ENCODE data around the gene DLGAP1. TPM values are rescaled to one million over a fixed set of nuclear protein-coding genes. Genes with fewer than 3 reads are reported as not detected.

Gene DLGAP1
- total RNA-seq, 3 donors from 2014 or later (not counting 1 experiment from before 2014, with no cell fraction given), result not detected

DNA sequence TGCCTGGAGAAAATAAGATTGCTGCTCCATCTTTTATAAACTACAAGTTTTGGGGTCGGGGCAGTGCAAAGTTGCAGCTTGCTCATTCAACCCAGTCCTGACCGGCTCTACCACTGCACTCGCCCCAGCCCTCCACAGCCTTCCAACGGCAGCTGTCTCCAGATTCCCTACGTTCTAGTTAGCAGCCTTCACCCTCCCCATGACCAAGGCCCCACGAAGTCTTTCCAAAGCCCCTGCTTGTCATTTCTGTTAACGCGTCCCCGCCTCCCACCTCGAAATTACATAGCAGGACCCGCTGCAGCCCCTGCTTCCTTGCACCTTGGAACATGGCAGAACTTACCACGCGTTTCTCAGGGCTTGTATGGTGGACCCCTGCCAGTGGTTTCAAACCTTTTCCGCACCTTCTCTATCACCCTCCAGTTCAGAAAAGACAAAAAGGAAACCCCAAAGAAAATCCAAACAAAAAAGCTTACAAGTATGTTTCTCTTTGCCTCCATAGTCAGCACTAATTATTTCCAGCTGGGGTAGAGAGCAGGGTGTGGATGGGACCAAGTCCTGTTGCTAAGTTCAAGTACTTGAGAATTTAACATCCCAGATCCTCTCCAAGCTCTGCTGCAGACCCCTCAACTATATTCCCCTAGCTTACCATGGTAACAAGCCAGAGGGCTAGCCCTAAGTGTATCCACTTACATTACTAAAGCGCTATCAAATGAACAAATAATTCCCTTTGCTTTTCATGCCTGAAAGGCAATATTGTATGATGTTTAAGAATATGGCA is 843.6 kb downstream of the DLGAP1 start:
- no peaks in the 10 kb centered on the region for H3K36me3 ChIP-seq (ENCODE audit: control insufficient read depth, insufficient read depth, low read length)

DNA sequence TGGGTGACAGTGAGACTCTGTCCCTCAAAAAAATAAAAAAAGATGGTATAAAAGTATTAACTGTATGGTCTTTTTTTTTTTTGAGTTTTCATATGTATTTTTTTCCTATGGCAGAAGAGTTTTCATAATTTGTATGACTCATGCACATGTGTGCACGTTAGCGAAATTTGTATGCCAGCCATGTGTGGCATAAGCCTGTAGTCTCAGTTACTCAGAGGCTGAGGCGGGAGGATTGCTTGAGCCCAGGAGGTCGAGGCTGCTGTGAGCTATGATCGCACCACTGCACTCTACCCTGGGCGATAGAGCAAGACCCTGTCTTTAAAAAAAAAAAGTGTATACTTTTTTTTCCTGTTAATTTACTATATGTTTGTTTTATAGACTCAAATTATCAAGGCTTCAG is 844.3 kb downstream of the DLGAP1 start:
- no peak overlapping the region for H3K27ac ChIP-seq (ENCODE audit: low read length)
- no peaks in the 10 kb centered on the region for H3K27me3 ChIP-seq (ENCODE audit: control insufficient read depth, insufficient read depth, low read length)
- no peak for DNase-seq
- Mint-ChIP-seq H3K36me3 (no peaks in the 10 kb centered on the region), H3K27ac (no peak overlapping the region), H3K9me3 (no peaks in the 10 kb centered on the region), H3K4me1 (no peaks in the 10 kb centered on the region), H3K27me3 (ENCODE audit: low read depth in 2 of 2) (no peaks in the 10 kb centered on the region), H3K4me3 (no peak overlapping the region)
- WGBS (ENCODE audit: insufficient coverage), result 83% methylated on average over 4 of the region's 6 CpGs
- TF ChIP-seq, protein P1, sequence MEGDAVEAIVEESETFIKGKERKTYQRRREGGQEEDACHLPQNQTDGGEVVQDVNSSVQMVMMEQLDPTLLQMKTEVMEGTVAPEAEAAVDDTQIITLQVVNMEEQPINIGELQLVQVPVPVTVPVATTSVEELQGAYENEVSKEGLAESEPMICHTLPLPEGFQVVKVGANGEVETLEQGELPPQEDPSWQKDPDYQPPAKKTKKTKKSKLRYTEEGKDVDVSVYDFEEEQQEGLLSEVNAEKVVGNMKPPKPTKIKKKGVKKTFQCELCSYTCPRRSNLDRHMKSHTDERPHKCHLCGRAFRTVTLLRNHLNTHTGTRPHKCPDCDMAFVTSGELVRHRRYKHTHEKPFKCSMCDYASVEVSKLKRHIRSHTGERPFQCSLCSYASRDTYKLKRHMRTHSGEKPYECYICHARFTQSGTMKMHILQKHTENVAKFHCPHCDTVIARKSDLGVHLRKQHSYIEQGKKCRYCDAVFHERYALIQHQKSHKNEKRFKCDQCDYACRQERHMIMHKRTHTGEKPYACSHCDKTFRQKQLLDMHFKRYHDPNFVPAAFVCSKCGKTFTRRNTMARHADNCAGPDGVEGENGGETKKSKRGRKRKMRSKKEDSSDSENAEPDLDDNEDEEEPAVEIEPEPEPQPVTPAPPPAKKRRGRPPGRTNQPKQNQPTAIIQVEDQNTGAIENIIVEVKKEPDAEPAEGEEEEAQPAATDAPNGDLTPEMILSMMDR (IDR thresholded peaks at IDR 0.05), result no peak
- no peaks in the 10 kb centered on the region for H3K9me3 ChIP-seq (ENCODE audit: control insufficient read depth, insufficient read depth, low read length)
- intact Hi-C loops (cut with micrococcal nuclease), result no loop called here
- ATAC-seq, result no peak
- no peaks in the 10 kb centered on the region for H3K36me3 ChIP-seq (ENCODE audit: control insufficient read depth, insufficient read depth, low read length)
- peaks cover 6% of the 10 kb centered on the region for H3K4me1 ChIP-seq (ENCODE audit: control insufficient read depth, insufficient read depth, low read length)
- no peak overlapping the region for H3K4me3 ChIP-seq (ENCODE audit: low read length)

More for the DNA sequence above, 843.6 kb downstream of the DLGAP1 start:
- TF ChIP-seq, protein P1 (IDR thresholded peaks at IDR 0.05), result no peak
- ATAC-seq, result no peak
- DNase-seq, result no peak
- Mint-ChIP-seq H3K9me3 (no peaks in the 10 kb centered on the region), H3K4me3 (no peak overlapping the region), H3K4me1 (no peaks in the 10 kb centered on the region), H3K36me3 (no peaks in the 10 kb centered on the region), H3K27me3 (ENCODE audit: low read depth in 2 of 2) (no peaks in the 10 kb centered on the region), H3K27ac (no peak overlapping the region)
- WGBS (ENCODE audit: insufficient coverage), result 93% methylated on average over 15 of the region's 15 CpGs
- intact Hi-C loops (cut with micrococcal nuclease), result no loop called here
- Histone ChIP-seq H3K27ac (ENCODE audit: low read length) (no peak overlapping the region), H3K4me1 (ENCODE audit: control insufficient read depth, insufficient read depth, low read length) (peaks cover 6% of the 10 kb centered on the region), H3K4me3 (ENCODE audit: low read length) (no peak overlapping the region), H3K27me3 (ENCODE audit: control insufficient read depth, insufficient read depth, low read length) (no peaks in the 10 kb centered on the region), H3K9me3 (ENCODE audit: control insufficient read depth, insufficient read depth, low read length) (no peaks in the 10 kb centered on the region)

DNA sequence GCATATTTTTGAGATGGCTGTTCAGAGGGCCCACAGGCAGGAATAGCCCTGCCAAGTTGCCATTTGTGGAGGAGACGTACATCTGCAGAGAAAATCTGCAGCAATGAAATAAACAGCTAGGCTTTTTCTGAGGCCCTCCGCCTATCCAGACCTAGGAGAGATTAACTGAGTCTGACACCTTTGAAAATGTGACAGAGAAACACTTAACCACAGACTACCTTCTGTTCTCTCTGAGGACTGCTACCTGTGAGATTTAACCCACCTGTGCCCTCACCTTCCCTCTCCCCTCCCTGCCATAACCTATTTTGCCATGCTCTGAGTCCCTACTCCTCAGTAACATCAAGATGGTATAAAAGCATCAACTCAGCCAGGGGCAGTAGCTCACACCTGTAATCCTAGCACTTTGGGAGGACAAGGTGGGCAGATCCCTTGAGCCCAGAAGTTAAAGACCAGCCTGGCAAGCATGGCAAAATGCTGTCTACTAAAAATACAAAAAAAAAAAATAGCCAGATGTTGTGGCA is 844.9 kb downstream of the DLGAP1 start:
- TF ChIP-seq, protein P1 (IDR thresholded peaks at IDR 0.05), result no peak
- DNase-seq, result no peak
- no peak overlapping the region for H3K27ac Mint-ChIP-seq

More for the DNA sequence above, 844.9 kb downstream of the DLGAP1 start:
- Mint-ChIP-seq H3K4me3 (no peak overlapping the region), H3K9me3 (no peaks in the 10 kb centered on the region), H3K4me1 (no peaks in the 10 kb centered on the region), H3K27me3 (ENCODE audit: low read depth in 2 of 2) (no peaks in the 10 kb centered on the region), H3K36me3 (no peaks in the 10 kb centered on the region)
- Histone ChIP-seq H3K36me3 (ENCODE audit: control insufficient read depth, insufficient read depth, low read length) (no peaks in the 10 kb centered on the region), H3K4me3 (ENCODE audit: low read length) (no peak overlapping the region), H3K27me3 (ENCODE audit: control insufficient read depth, insufficient read depth, low read length) (no peaks in the 10 kb centered on the region), H3K4me1 (ENCODE audit: control insufficient read depth, insufficient read depth, low read length) (peaks cover 8% of the 10 kb centered on the region), H3K27ac (ENCODE audit: low read length) (no peak overlapping the region), H3K9me3 (ENCODE audit: control insufficient read depth, insufficient read depth, low read length) (no peaks in the 10 kb centered on the region)
- 73% methylated on average over 2 of the region's 2 CpGs for WGBS (ENCODE audit: insufficient coverage)
- ATAC-seq, result no peak
- intact Hi-C loops (cut with micrococcal nuclease), result no loop called here
